Stimulated activated effector memory CD8-positive, alpha-beta T cell treated with anti-CD3 and anti-CD28 coated beads, Interleukin-12 subunit alpha, Interleukin-12 subunit beta, amount 100 ng/mL, for 72 hours (primary cell): ENCODE data around the gene GCN1.
A peak's percentile ranks its signal among the peaks of the same experiment; 100 is the strongest.

ENCODE experiments used
- ATAC-seq: fragments of 150-1000 bp; cut with Tn5 transposase; 2 replicates; pipeline ENCODE4 v1.10.0; 2021
- DNase-seq, 2 donors: peaks; one replicate each; pipeline ENCODE4 v3.0.0; 2021 to 2022; ENCODE audit warnings: low spot score in 2 of 2
- H3K27ac Mint-ChIP-seq: one replicate; pipeline ENCODE4 v1.8.0; 2022; ENCODE audit warnings: mild to moderate bottlenecking, mixed read lengths
- H3K36me3 Mint-ChIP-seq: one replicate; pipeline ENCODE4 v1.8.0; 2022; ENCODE audit warnings: mild to moderate bottlenecking, mixed read lengths
- H3K4me1 Mint-ChIP-seq: one replicate; pipeline ENCODE4 v1.8.0; 2022; ENCODE audit warnings: mixed read lengths
- H3K4me3 Mint-ChIP-seq: one replicate; pipeline ENCODE4 v1.8.0; 2022; ENCODE audit warnings: mild to moderate bottlenecking, mixed read lengths
- H3K9me3 Mint-ChIP-seq: one replicate; pipeline ENCODE4 v1.8.0; 2022; ENCODE audit warnings: mixed read lengths

The GCN1 gene

DNA sequence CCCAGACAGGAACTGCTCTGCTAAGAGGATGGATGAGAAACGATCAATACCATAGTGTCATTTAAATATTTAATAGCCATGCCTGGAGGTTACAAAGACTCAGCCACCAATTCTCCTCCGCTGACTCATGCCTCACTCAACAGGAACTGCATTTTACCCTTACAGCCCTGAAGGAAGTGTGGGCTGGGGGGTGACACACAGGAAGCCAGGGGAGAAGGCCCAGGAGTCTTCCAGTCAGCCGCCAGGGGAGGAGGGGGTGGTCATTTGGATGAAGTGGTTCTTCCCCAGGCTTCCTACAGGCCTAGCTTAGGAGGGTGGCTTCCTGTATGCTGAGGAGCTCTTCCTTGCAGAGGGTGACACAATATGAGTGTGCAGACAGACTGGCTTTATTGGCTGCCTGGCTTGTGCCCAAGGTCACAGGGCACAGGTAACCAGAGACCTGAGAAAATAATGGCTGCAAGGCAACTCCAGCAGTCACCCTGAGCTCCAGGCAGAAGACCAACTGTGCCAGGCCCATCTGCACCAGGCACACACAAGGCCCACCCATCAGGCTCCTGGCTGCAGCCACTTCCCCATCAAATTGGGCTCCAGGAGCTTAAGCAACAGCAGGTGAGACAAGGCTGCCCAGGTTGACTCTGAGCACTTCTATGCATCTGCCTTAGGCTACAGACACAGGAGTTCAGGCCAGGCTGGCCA, 36.9 kb upstream of the GCN1 start:
- Mint-ChIP-seq H3K27ac (peak overlapping the region; percentile 53), H3K4me3 (peak overlapping the region; percentile 52), H3K36me3 (peaks cover 1% of the 10 kb centered on the region), H3K9me3 (no peaks in the 10 kb centered on the region), H3K4me1 (peaks cover 90% of the 10 kb centered on the region)
- DNase-seq, result peak; percentile 51 to 82
- ATAC-seq, result peak; percentile 91

DNA sequence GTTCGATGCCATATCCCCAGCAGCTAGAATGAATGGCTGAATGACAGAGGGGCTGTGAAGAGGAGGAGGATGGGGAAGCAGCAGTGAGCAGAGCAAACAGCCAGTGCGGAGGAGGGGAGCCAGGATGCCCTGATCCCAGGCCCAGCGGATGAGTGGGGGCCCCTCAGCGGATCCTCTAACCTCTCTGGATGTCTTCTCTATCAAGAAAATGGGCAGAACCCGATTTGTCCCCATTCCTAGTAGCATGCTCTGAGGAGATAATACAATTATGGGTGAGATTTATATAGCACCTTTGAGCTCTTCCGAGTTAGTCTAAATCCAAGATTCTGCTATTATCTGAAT, 36.4 kb upstream of the GCN1 start:
- no peak for DNase-seq
- Mint-ChIP-seq H3K4me1 (peaks cover 92% of the 10 kb centered on the region), H3K36me3 (peaks cover 6% of the 10 kb centered on the region), H3K27ac (peak overlapping the region; percentile 53), H3K9me3 (no peaks in the 10 kb centered on the region), H3K4me3 (peak overlapping the region; percentile 52)
- no peak for ATAC-seq

DNA sequence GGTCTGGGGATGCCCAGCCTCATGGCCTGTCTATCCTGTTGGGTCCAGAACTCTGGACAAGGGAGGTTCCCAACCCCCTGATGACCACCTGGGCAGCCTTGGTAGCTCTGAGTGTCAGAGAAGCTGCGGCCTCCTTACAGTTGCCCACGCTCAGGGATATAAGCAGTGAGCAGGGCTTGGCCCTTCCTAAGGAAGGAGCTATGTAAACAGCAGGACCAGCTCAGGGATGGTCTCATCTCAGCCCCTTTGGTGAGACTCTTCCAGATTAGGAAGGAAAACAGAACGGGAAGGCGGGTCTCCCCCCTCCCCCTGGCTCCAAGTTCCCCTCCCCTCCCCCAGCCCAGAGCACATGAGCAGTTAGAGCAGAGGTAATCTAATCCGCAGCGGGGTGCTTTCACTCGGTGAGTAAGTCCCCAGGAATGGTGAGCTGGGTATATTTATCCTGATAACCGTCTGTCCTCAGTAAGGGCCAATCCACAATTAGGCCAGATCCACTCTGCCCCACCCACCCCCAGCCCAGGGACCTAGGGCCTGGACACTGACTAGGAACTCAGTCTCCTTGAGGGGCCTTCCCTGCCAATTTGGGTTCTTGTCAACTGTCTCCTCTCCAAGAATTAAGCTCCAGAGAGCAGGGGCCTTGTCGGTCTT, 35.9 kb upstream of the GCN1 start:
- DNase-seq (no peak), ATAC-seq (no peak)
- H3K4me3 Mint-ChIP-seq, result peak overlapping the region; percentile 52
- H3K36me3 Mint-ChIP-seq, result peaks cover 11% of the 10 kb centered on the region
- peaks cover 92% of the 10 kb centered on the region for H3K4me1 Mint-ChIP-seq
- H3K9me3 Mint-ChIP-seq, result no peaks in the 10 kb centered on the region
- H3K27ac Mint-ChIP-seq, result peak overlapping the region; percentile 53

DNA sequence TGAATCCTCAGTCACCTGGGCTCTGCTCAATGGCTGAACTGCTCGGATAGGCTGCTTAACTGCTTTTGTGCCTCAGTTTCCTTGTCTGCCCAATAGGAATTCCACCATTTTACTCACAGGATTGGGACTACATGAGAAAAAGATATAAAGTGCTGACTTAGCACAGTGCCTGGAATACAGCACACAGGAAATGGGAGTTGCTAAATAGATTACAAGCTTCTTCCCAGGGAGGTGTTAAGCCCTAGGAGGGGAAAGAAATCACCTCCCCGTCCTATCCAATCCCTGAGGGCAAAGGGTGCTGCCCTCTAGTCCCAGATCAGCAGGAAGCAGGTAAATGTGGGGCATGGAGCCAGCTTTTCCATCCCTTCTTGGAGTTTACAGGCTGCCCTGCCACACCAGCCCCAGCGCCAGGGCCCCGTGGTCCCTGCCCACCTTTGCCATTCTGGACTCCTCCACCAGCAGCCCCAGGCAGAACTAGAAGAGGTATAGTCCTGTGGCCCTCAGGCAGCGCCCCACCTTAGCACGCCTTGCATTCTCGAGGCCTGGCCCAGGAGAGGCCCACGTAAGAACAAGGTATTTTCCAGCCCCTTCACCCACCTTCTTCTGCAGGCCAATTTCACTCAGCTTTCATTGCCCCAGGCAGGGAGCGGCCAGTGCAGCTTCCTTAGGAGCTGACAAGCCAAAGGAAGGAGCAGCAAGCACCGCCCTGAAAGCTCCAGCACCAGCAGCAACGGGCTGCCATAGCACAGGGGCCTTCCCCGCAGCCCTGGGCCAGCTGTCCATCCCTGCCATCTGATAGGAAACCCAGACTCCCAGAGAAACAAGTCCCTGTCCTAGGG, 35.2 kb upstream of the GCN1 start:
- H3K9me3 Mint-ChIP-seq, result no peaks in the 10 kb centered on the region
- no peak for ATAC-seq
- peaks cover 90% of the 10 kb centered on the region for H3K4me1 Mint-ChIP-seq
- H3K36me3 Mint-ChIP-seq, result peaks cover 12% of the 10 kb centered on the region
- peak overlapping the region; percentile 9 for H3K4me3 Mint-ChIP-seq
- peak overlapping the region; percentile 53 for H3K27ac Mint-ChIP-seq
- no peak for DNase-seq

DNA sequence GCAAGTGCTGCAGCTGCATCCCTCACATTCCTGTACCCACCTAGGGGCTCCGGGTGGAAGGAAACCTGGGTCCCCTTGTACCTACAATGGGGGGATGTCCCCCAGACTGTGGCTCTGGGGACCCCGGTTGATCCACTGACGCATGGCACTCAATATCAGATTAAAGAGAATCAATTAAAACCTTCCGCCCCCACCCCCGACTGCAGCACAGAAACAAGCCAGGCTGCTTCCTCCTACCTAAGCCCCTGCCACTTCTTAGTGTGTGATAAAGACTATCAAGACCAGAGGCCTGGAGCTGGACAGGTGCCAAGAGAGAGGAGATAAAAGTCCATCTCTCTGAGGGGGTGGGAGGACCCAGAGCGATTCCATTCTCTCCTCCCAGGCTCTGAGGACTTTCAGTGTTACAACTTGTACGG, 34.6 kb upstream of the GCN1 start:
- Mint-ChIP-seq H3K27ac (peak overlapping the region; percentile 53), H3K4me1 (peaks cover 84% of the 10 kb centered on the region), H3K4me3 (peak overlapping the region; percentile 42), H3K9me3 (no peaks in the 10 kb centered on the region), H3K36me3 (peaks cover 18% of the 10 kb centered on the region)
- ATAC-seq (no peak), DNase-seq (no peak)

DNA sequence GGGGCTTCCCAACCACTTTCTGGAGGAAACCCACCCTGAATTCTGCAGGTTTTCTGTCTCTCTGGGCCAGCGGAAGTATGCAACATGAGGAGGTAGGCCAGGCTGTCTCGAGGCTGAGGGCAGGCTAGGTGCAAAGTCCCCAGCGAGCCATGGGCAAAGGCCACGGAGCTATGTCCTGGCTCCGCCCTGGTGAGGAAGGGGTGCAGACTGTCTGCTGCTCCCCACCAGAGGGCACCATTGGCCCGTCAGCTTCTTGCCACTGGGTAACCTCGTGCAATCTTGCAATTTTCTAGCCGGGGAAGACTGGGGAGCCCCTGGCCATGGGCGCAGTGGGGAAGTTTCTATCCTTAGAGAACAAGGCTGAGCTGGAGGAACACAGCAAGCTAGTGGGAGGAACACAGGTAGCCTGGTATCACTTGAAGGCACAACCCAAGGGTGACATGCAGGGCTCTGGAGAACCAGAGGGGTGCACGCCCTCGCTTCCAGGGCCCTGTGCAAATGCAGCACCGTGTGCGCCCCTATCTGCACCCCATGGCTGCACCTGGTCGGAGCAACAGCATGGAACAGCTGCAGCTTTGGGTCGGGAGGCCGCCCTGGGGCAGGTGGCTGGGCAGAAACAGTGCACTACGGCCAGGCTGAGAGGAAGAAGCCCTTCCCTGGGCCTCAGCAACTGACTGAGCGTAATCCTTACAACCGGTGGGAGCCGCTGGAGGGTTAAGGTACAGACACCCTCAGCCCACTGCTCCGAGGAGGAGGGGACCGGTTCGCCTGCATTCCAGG, 34.0 kb upstream of the GCN1 start:
- peak overlapping the region; percentile 42 for H3K4me3 Mint-ChIP-seq
- peak; percentile 81 for ATAC-seq

DNA sequence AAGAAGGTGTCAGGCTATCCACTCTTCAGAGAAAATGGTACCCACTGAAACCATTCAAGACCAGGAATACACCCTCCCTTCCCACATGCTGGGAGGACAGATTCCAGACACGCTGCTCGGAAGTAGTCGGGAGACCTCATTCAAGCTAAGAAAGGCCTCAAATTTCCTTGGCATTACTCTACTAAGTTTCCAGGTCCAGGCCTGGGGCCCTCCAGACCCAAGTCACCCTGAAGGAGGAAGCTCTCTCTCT, 33.5 kb upstream of the GCN1 start:
- DNase-seq, result no peak
- Mint-ChIP-seq H3K9me3 (no peaks in the 10 kb centered on the region), H3K4me3 (peak overlapping the region; percentile 42), H3K4me1 (peaks cover 81% of the 10 kb centered on the region), H3K36me3 (peaks cover 29% of the 10 kb centered on the region), H3K27ac (peak overlapping the region; percentile 63)
- ATAC-seq, result no peak

More for the DNA sequence above, 34.0 kb upstream of the GCN1 start:
- peak; percentile 72 to 93 for DNase-seq
- Mint-ChIP-seq H3K9me3 (no peaks in the 10 kb centered on the region), H3K36me3 (peaks cover 23% of the 10 kb centered on the region), H3K27ac (peak overlapping the region; percentile 63), H3K4me1 (peaks cover 81% of the 10 kb centered on the region)

DNA sequence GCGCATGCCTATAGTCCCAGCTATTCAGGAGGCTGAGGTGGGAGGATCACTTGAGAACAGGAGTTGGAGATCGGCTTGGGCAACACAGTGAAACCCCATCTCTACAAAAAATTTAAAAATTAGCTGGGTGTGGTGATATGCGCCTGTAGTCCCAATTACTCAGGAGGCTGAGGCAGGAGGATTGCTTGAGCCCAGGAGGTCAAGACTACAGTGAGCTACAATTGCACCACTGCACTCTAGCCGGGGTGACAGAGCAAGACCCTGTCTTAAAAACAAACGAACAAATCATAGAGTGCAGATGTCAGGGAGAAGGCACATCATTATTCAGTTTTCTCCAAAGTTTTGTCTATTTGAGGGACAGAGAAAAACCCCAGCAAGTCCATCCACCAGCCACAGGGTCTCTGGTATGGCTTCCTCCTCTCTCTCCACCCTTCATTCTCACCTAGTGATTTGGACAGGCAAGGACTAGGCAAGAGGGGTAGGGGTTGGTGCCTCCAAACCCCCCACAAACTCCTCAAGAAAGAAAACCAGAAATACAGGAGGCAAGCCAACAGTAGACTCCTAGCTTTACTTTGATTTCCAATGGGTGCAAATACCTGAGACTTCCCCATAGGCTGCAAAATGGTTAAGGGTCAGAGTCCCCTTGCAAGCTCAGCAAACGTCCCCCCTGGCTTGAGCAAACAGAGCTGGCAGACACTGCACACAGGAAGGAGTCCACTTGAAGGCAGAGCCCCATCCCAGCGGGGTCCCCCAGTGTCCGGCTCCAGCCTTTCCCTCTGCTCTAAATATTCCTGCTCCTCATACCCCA, 32.9 kb upstream of the GCN1 start:
- peak overlapping the region; percentile 95 for H3K27ac Mint-ChIP-seq
- H3K4me1 Mint-ChIP-seq, result peaks cover 81% of the 10 kb centered on the region
- no peak overlapping the region for H3K4me3 Mint-ChIP-seq
- no peaks in the 10 kb centered on the region for H3K9me3 Mint-ChIP-seq
- DNase-seq, result no peak
- peaks cover 34% of the 10 kb centered on the region for H3K36me3 Mint-ChIP-seq
- ATAC-seq, result no peak

DNA sequence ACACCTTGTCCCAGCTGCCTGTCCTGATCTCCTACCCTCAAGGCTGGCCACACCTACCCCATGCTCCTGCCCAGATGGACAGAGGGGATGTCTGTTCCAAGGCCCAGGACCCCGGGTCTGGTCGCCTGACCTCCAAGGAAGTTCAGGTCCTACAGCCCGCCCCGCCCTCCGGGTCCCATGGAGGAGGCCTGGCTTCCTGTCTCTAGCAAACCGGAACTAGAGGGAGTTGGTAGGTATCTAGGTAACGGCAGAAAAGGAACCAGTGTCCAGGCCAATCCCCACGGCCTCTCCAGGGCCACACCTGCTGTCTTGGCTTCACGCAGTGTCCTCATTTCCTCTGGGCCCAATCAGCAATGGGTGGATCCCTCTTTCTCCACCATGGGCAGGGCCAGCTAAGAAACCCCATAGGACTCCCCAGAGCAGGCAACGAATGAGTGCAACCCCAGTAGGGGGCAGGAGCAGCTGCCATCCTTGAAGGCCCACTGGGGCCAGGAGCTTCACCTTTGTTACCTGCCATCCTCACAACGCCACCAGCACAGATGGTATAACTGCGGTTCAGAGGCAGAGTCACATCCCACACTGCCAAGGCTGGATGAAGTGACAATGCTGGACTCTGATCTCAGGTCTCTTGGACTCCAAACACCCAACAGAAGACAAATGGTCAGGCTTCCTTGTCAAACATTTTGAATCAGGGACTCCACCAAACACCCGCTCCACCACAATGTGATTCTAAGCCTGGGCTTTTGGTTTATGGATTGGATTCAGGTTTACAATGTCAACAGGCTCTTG, 31.5 kb upstream of the GCN1 start:
- Mint-ChIP-seq H3K9me3 (no peaks in the 10 kb centered on the region), H3K4me3 (peak overlapping the region; percentile 51), H3K27ac (peak overlapping the region; percentile 95), H3K36me3 (peaks cover 47% of the 10 kb centered on the region), H3K4me1 (peaks cover 67% of the 10 kb centered on the region)
- DNase-seq (no peak), ATAC-seq (peak; percentile 9)

DNA sequence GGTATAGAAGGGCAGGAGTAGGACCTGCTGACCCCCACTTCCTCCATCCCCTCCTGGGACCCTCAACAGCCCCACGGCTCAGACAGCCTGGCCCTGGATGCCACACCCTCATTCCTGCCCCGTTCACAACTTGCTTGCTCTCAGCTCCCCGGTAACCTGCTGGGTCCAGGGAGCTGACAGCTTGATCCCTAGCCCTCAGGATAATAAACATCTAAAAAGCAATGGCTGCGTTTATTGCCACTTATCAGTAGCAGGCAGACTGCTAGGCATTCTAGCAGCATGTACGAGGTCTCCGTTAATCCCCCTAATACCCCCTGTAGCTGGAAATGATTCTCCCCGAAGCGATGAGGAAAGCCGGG, 30.7 kb upstream of the GCN1 start:
- Mint-ChIP-seq H3K4me1 (peaks cover 58% of the 10 kb centered on the region), H3K36me3 (peaks cover 55% of the 10 kb centered on the region), H3K4me3 (peak overlapping the region; percentile 51), H3K27ac (peak overlapping the region; percentile 95), H3K9me3 (no peaks in the 10 kb centered on the region)
- ATAC-seq, result no peak
- no peak for DNase-seq

DNA sequence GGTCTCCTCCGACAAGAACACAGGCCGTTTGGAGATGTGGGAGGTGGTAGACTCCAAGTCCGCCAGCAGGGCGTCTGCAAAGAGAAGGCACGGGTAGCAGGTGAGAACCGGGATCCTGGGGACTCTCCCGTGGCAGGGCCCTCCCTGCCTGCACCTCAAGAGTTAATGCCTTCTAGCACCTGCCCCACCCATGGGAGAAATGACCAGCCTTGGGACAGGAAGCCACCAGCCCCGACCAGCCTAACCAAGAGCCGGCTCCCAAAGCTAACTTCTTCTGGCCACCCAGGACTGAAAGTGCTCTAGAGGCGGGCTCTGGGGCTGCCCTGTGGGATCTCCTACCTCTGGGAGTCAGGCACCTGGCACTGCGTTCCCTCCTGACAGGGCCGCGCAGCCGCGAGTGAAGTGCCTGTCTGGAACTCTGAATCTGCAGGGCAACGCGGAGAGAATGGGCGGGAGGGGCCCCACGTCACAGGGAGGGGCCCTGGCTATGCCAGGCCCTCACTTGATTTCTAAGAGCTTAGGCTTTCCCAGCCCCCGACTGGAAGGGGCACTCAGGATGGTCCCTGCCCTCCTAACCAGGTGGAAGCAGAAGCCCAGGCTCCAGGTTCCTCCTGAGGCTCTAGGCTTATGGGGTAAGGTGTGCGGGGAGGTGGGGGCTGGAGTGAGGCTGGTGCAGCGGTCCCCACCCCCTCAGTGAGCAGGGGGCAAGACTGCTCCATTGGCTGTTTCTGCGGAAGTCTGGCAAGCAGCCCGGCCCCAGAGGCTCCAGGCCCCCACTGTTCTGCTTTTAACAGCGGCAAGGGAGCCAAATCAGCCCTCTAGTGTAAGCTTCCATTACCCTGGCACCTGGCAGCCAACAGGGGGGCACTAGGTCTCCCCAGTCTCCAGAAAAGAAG, 30.0 kb upstream of the GCN1 start:
- DNase-seq (no peak), ATAC-seq (no peak)
- H3K27ac Mint-ChIP-seq, result peak overlapping the region; percentile 95
- H3K36me3 Mint-ChIP-seq, result peaks cover 61% of the 10 kb centered on the region
- H3K4me3 Mint-ChIP-seq, result no peak overlapping the region
- H3K4me1 Mint-ChIP-seq, result peaks cover 52% of the 10 kb centered on the region
- no peaks in the 10 kb centered on the region for H3K9me3 Mint-ChIP-seq

DNA sequence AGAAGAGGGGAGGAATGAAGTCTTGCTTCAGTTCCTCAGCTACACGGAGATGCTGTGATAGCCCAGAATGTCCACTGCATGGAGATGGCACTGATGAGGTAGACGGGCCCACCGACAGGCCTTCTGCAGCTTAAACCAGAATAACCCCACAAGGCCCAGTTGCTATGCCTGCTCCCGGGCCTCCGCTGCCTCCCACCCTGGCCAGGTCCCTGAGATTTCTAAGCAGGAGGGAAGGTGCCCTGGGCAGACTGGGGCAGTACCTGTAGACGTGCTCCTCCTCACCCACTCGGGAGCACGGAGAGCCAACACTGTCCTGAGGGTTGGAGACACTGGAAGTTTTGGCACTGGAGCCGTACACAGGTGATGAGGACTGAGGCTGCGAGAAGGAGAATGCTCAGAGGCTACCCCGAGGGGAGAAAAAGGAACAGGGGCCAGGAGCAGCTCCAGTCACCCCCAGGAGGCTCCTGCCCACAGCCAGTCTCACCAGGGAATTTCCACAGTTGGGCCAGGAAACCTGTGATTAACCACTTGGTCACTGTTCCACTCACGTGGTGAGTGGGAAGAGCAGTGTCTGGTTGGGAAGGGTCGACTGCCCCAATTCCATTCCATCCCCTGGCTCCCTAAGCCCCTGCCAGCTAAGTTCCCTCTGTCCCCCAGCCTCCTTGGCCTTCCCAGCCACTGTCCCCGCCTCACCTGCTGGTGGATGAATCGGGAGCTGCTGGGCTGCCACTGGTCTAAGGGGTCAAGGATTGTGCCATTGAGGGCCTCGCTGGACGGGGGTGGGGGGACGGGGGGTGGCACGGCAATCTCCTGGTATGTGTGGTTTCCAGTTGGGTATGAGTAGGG, 29.2 kb upstream of the GCN1 start:
- no peak overlapping the region for H3K4me3 Mint-ChIP-seq
- H3K4me1 Mint-ChIP-seq, result peaks cover 43% of the 10 kb centered on the region

More for the DNA sequence above, 29.2 kb upstream of the GCN1 start:
- ATAC-seq (no peak), DNase-seq (no peak)
- Mint-ChIP-seq H3K9me3 (no peaks in the 10 kb centered on the region), H3K27ac (peak overlapping the region; percentile 88), H3K36me3 (peaks cover 70% of the 10 kb centered on the region)
